GM23248 (cell line): Measurements from ENCODE around the gene CAMK2B. TPM values are rescaled to one million over a fixed set of nuclear protein-coding genes. Genes with fewer than 3 reads are reported as not detected.

Source experiments
- DNase-seq: peaks from one replicate; pipeline ENCODE4 v3.0.0-alpha.2; 2015
- H2AFZ ChIP-seq: fragments of 200-600 bp; sonication (generic); 2 replicates; pipeline ENCODE4 v1.6.1; 2016; ENCODE audit warnings: antibody characterized with exemption
- H3F3A ChIP-seq: fragments of 200-600 bp; sonication (generic); 2 replicates; pipeline ENCODE4 v1.6.1; 2016; ENCODE audit warnings: mild to moderate bottlenecking, antibody characterized with exemption, mixed run types; ENCODE audit not compliant: insufficient read depth
- H3K27ac ChIP-seq: fragments of 200-600 bp; sonication (generic); 2 replicates; pipeline ENCODE4 v1.5.1; 2016; ENCODE audit warnings: mild to moderate bottlenecking
- H3K27me3 ChIP-seq: fragments of 200-600 bp; sonication (generic); replicated peaks from 2 replicates; pipeline ENCODE4 v1.6.1; 2016; ENCODE audit warnings: mild to moderate bottlenecking; ENCODE audit not compliant: insufficient read depth
- H3K36me3 ChIP-seq: fragments of 200-600 bp; sonication (generic); 2 replicates; pipeline ENCODE4 v1.6.1; 2016; ENCODE audit warnings: low read depth, mild to moderate bottlenecking
- H3K4me1 ChIP-seq: fragments of 200-600 bp; sonication (generic); 2 replicates; pipeline ENCODE4 v1.6.1; 2016; ENCODE audit warnings: mild to moderate bottlenecking; ENCODE audit not compliant: insufficient read depth
- H3K4me2 ChIP-seq: fragments of 200-600 bp; sonication (generic); one replicate; pipeline ENCODE4 v1.6.1; 2016; ENCODE audit warnings: mild to moderate bottlenecking; ENCODE audit not compliant: unreplicated experiment
- H3K4me3 ChIP-seq: fragments of 200-600 bp; sonication (generic); 2 replicates; pipeline ENCODE4 v1.5.1; 2016; ENCODE audit warnings: mild to moderate bottlenecking
- H3K79me2 ChIP-seq: fragments of 200-600 bp; sonication (generic); 2 replicates; pipeline ENCODE4 v1.6.1; 2016; ENCODE audit warnings: mild to moderate bottlenecking; ENCODE audit not compliant: insufficient read depth
- H3K9ac ChIP-seq: fragments of 200-600 bp; sonication (generic); 2 replicates; pipeline ENCODE4 v1.6.1; 2016; ENCODE audit warnings: mild to moderate bottlenecking
- H3K9me2 ChIP-seq: fragments of 200-600 bp; sonication (generic); 2 replicates; pipeline ENCODE4 v1.6.1; 2016; ENCODE audit warnings: mixed run types, mild to moderate bottlenecking, moderate library complexity; ENCODE audit not compliant: insufficient read depth
- H3K9me3 ChIP-seq: fragments of 200-600 bp; sonication (generic); one replicate; pipeline ENCODE4 v1.6.1; 2017; ENCODE audit warnings: low read depth
- H4K20me1 ChIP-seq: fragments of 200-600 bp; sonication (generic); 2 replicates; pipeline ENCODE4 v1.6.0; 2016; ENCODE audit not compliant: insufficient read depth
- EZH2 ChIP-seq: fragments of 200-600 bp; sonication (generic); IDR thresholded peaks from 2 replicates; pipeline ENCODE4 v1.6.1; 2018; ENCODE audit warnings: antibody characterized with exemption, mild to moderate bottlenecking; ENCODE audit not compliant: insufficient read depth, poor library complexity, severe bottlenecking
- EZH2phosphoT487 ChIP-seq: fragments of 200-600 bp; sonication (generic); IDR thresholded peaks from 2 replicates; pipeline ENCODE4 v1.6.1; 2018; ENCODE audit warnings: antibody characterized with exemption, moderate library complexity, mild to moderate bottlenecking, low read depth; ENCODE audit not compliant: insufficient read depth
- WGBS, 2 experiments: methylation state at CpG; one replicate each; pipeline ENCODE4 v1.1.6; 2015 to 2017; ENCODE audit warnings: low lambda C conversion rate in 2 of 2, low coverage in 1 of 2; ENCODE audit errors: missing lambda C conversion rate in 2 of 2; 5-methylcytosine and 5-hydroxymethylcytosine counted together
- in situ Hi-C: fragments of 300-500 bp; cut with MboI; formaldehyde crosslinking; loops from 2 replicates; pipeline ENCODE4 v1.15.0; 2020
- polyA plus RNA-seq: library from polyadenylated mRNA; unstranded; fragments of >200 nt; fragmentation: Nextera tagmentation; extraction: Ambion mirVana; gene quantifications from 2 replicates; pipeline ENCODE4 v1.2.1, GENCODE V29; 2016
- total RNA-seq: library from RNA; depleted of rRNA; stranded (reverse); fragments of >200 nt; shearing (Covaris generic); gene quantifications from 2 replicates; pipeline ENCODE4 v1.2.3, GENCODE V29; 2014

Gene CAMK2B
- total and polyA plus RNA-seq, 2 experiments from 2014 or later, result 0.78 to 2.5 TPM

DNA sequence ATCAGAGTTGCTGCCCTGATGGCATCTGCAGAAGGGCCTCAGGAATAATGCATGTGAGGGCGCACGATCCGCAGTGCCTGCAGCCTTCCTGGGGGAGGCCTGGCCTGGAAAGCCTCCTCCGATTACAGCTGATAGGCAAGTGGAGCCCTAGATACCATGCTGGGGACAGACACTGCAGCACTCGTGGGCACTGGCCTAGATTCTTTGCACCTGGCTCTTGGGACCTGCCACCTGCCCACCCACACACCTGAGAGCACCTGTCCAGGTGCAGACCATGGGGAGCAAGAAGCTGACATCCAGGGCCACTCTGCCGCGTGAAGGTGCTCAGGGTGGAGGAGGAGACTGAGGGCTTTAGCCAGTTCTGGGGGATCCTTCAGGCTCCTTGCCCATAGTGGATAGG is 109.9 kb downstream of the CAMK2B start:
- no peak overlapping the region for H3K4me3 ChIP-seq
- H3K27ac ChIP-seq, result no peak overlapping the region
- no peak overlapping the region for H3K9ac ChIP-seq
- peaks cover 17% of the 10 kb centered on the region for H3K36me3 ChIP-seq
- WGBS, 2 experiments, result 96 to 99% methylated on average over 6 to 7 of the region's 7 CpGs
- 0 out of 2 replicates have a peak, but pooled peaks cover 3% of the 10 kb centered on the region for H3K79me2 ChIP-seq
- no peak overlapping the region for H3K4me2 ChIP-seq
- peaks cover 5% of the 10 kb centered on the region for H3F3A ChIP-seq
- H2AFZ ChIP-seq, result no peak overlapping the region
- H3K9me2 ChIP-seq, result no peaks in the 10 kb centered on the region
- no peak for TF ChIP-seq EZH2phosphoT487
- no peak for TF ChIP-seq EZH2
- H3K9me3 ChIP-seq, result no peaks in the 10 kb centered on the region
- in situ Hi-C loops, result no loop called here
- H3K4me1 ChIP-seq, result no peaks in the 10 kb centered on the region
- H4K20me1 ChIP-seq, result no peaks in the 10 kb centered on the region
- no peaks in the 10 kb centered on the region for H3K27me3 ChIP-seq
- no peak for DNase-seq

DNA sequence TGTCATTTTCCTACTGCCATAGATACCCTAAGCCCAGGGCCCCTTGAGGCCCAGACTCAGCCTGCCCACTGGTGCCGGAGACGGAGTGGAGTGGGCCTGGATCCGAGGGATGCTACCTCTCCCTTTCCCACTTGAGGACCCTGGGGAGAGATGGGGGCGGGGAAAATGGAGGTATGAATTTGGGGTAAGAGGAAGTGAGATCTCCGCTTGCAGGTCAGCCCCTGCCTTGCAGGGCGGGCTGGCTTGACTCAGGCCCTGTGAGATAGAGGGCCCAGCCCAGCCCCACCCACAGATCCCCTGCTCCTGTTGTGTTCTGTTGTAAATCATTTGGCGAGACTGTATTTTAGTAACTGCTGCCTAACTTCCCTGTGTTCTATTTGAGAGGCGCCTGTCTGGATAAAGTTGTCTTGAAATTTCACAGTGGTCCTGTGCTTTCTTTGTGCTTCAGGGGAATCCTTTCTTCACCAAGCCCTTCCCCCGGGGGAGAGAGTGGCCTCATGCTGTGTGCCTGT is 111.5 kb downstream of the CAMK2B start:
- peaks cover 32% of the 10 kb centered on the region for H3K36me3 ChIP-seq
- no peak overlapping the region for H3K9ac ChIP-seq
- H3K4me1 ChIP-seq, result no peaks in the 10 kb centered on the region
- no peak overlapping the region for H3K4me2 ChIP-seq
- H3K4me3 ChIP-seq, result no peak overlapping the region
- no peaks in the 10 kb centered on the region for H3K9me2 ChIP-seq
- TF ChIP-seq EZH2phosphoT487 (no peak), EZH2 (no peak)
- no peaks in the 10 kb centered on the region for H3K27me3 ChIP-seq
- DNase-seq, result no peak
- no peaks in the 10 kb centered on the region for H4K20me1 ChIP-seq
- peaks cover 5% of the 10 kb centered on the region for H3F3A ChIP-seq
- peaks cover 15% of the 10 kb centered on the region for H3K79me2 ChIP-seq
- WGBS, 2 experiments, result 70 to 76% methylated on average over 9 of the region's 9 CpGs
- in situ Hi-C loops, result no loop called here
- H3K27ac ChIP-seq, result no peak overlapping the region
- H3K9me3 ChIP-seq, result no peaks in the 10 kb centered on the region
- no peak overlapping the region for H2AFZ ChIP-seq

DNA sequence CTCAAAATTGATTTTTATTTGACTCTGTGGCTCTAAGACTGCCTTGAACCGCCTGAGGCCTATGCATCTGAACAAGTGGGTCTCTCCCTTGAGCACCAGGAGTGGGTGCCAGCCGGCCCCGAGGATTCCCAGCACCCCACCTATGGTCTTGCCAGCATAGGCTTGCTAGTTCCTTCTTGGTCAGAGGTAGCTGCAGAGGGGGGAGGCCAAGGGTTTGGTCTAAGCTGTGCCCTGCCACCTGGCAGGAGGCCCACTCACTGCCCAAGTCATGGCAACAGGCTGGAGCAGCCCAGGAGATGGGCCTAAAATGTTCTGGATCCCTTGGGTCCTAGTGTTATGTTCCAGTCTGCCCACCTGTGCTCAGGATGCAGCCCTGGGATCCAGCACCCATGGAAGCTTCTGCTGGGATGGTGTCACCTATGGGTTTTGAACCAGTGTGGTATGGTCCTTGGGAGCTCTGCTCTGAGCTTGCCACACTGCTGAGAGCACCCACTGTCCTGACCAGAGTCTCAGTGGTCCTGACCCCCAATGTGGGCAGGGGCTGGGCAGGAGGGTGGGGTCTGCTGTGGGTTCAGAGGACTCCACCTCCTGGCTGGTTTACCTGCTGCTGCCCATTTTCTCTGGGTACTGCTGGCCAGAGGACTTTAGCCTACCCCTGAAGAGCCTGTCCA is 112.1 kb downstream of the CAMK2B start:
- Histone ChIP-seq H3F3A (peaks cover 5% of the 10 kb centered on the region), H3K27ac (no peak overlapping the region), H3K36me3 (peaks cover 38% of the 10 kb centered on the region), H2AFZ (no peak overlapping the region), H3K4me2 (no peak overlapping the region), H3K9me3 (no peaks in the 10 kb centered on the region), H3K4me3 (no peak overlapping the region), H4K20me1 (no peaks in the 10 kb centered on the region), H3K4me1 (no peaks in the 10 kb centered on the region), H3K9ac (no peak overlapping the region), H3K9me2 (no peaks in the 10 kb centered on the region), H3K27me3 (no peaks in the 10 kb centered on the region), H3K79me2 (peaks cover 20% of the 10 kb centered on the region)
- DNase-seq, result no peak
- in situ Hi-C loops, result no loop called here
- TF ChIP-seq EZH2 (no peak), EZH2phosphoT487 (no peak)
- 54 to 69% methylated on average over 3 of the region's 3 CpGs for WGBS, 2 experiments

DNA sequence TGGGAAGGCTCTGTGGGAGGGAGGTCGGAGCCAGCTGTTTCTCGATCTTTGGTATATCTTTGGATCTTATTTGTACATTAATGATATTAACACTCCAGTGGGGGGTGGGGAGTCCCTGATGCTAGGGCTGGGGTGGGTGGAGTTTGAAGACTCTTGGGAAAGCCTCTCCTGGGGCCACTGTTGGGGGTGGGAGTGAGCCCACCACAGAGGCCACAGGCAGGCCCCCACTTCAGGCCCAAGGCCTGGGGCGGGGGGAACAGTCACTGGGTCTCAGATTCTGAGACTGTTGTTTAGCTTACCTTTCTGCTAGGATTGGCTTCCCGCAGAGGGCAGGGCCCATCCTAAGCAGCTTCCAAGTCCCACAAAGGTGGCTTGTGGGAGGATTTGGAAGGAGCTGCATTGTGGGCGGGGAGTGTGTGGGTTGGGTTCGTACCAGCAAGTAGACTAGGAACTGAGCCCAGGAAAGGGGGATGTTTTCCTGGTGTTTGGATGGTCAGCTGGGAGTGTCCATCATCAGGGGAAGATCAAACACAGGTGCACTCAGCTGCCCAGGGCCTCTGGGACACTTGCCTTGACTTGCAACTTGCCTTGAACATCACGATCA is 112.7 kb downstream of the CAMK2B start:
- no peaks in the 10 kb centered on the region for H3K4me1 ChIP-seq
- H3K79me2 ChIP-seq, result peaks cover 24% of the 10 kb centered on the region
- no peak overlapping the region for H3K27ac ChIP-seq
- no peak overlapping the region for H3K9ac ChIP-seq
- in situ Hi-C loops, result no loop called here
- no peak overlapping the region for H2AFZ ChIP-seq
- no peak for TF ChIP-seq EZH2
- no peak for TF ChIP-seq EZH2phosphoT487
- DNase-seq, result no peak
- H3K36me3 ChIP-seq, result peaks cover 43% of the 10 kb centered on the region
- H3K9me3 ChIP-seq, result no peaks in the 10 kb centered on the region
- no peak overlapping the region for H3K4me3 ChIP-seq
- no peaks in the 10 kb centered on the region for H3K9me2 ChIP-seq
- no peak overlapping the region for H3K4me2 ChIP-seq
- H4K20me1 ChIP-seq, result no peaks in the 10 kb centered on the region
- no peaks in the 10 kb centered on the region for H3K27me3 ChIP-seq
- peaks cover 5% of the 10 kb centered on the region for H3F3A ChIP-seq
- 88% methylated on average over 7 of the region's 7 CpGs for WGBS, 2 experiments
